Stimulated activated CD4-positive, alpha-beta T cell treated with anti-CD3 and anti-CD28 coated beads, TNF-alpha, amount 100 ng/mL, for 4 hours (primary cell): ENCODE results near the gene PSME3.
"Not testable (repeated sequence)": the region's sequence is repeated elsewhere in the genome, so short reads cannot be mapped to it uniquely, and the experiment has no call there.

Experiments
- DNase-seq, 3 experiments: peaks; one replicate each; pipeline ENCODE4 v3.0.0-alpha.2; 2020; ENCODE audit warnings: low read depth in 3 of 3

Gene PSME3

GRCh38 chr17:42878123-42878880 lies 45.1 kb downstream of the PSME3 start:
- no peak for DNase-seq

- no peak for DNase-seq
Observed at GRCh38 chr17:42878924-42879595, 45.9 kb downstream of the PSME3 start.

GRCh38 chr17:42879596-42879985 lies 46.4 kb downstream of the PSME3 start:
- DNase-seq = no peak

- DNase-seq = no peak
Observed at GRCh38 chr17:42880776-42881310, 47.6 kb downstream of the PSME3 start.

- not testable (repeated sequence) for DNase-seq
Observed at GRCh38 chr17:42881706-42882105, 48.5 kb downstream of the PSME3 start.

- DNase-seq = no peak
Observed at GRCh38 chr17:42882166-42882565, 49.0 kb downstream of the PSME3 start.

- DNase-seq = no peak
Observed at GRCh38 chr17:42883802-42884558, 50.8 kb downstream of the PSME3 start.

- not testable (repeated sequence) for DNase-seq
Observed at GRCh38 chr17:42885806-42886205, 52.6 kb downstream of the PSME3 start.

- no peak for DNase-seq
Observed at GRCh38 chr17:42886283-42887176, 53.3 kb downstream of the PSME3 start.

GRCh38 chr17:42889809-42890208 lies 56.6 kb downstream of the PSME3 start:
- no peak for DNase-seq

GRCh38 chr17:42891539-42892152 lies 58.4 kb downstream of the PSME3 start:
- no peak for DNase-seq

GRCh38 chr17:42893359-42893758 lies 60.2 kb downstream of the PSME3 start:
- DNase-seq = no peak
